H1 (cell line): ENCODE data around the gene FXYD3.

Source experiments
- BCL11A ChIP-seq, 2 experiments: IDR thresholded peaks; one replicate each; pipeline ENCODE4 v1.6.1; 2011; ENCODE audit warnings: low read depth in 2 of 2, low read length in 2 of 2, mild to moderate bottlenecking in 2 of 2
- CBX5 ChIP-seq: fragments of 300-800, 300-1000 bp; sonication (generic); IDR thresholded peaks from 2 replicates; pipeline ENCODE4 v1.7.1; 2016; ENCODE audit warnings: antibody characterized with exemption, low read length, low read depth
- CREB1 ChIP-seq: IDR thresholded peaks from 2 replicates; pipeline ENCODE4 v1.6.1; 2012; ENCODE audit warnings: inconsistent platforms
- EZH2 ChIP-seq: fragments of 200-600 bp; sonication (generic); IDR thresholded peaks from 2 replicates; pipeline ENCODE4 v1.7.1; 2012; ENCODE audit warnings: low read depth, mild to moderate bottlenecking, moderate library complexity, low read length, inconsistent platforms; ENCODE audit not compliant: severe bottlenecking
- JUND ChIP-seq: IDR thresholded peaks from 2 replicates; pipeline ENCODE4 v1.6.1; 2011; ENCODE audit warnings: mild to moderate bottlenecking, improper control_type of control experiment, low read length
- POLR2AphosphoS5 ChIP-seq: IDR thresholded peaks from 2 replicates; pipeline ENCODE4 v1.6.1; 2011; ENCODE audit warnings: low read depth, low read length
- SP2 ChIP-seq: IDR thresholded peaks from 2 replicates; pipeline ENCODE4 v1.6.1; 2012; ENCODE audit warnings: mild to moderate bottlenecking, low read length, inconsistent platforms
- TBP ChIP-seq: IDR thresholded peaks from 2 replicates; pipeline ENCODE4 v1.6.1; 2011; ENCODE audit warnings: low read depth, low read length, improper control_type of control experiment
- YY1 ChIP-seq: IDR thresholded peaks from 2 replicates; pipeline ENCODE4 v1.6.1; 2011; ENCODE audit warnings: low read depth, mild to moderate bottlenecking, low read length
- ZNF274 ChIP-seq: IDR thresholded peaks from 2 replicates; pipeline ENCODE4 v1.7.0; 2012; ENCODE audit warnings: low read length, borderline replicate concordance; ENCODE audit errors: extremely low read depth
- TF ChIP-seq, protein P1 (sequence below), 3 experiments: IDR thresholded peaks; 1 replicate in 2 of 3; 2 replicates in 1 of 3; pipeline versions ENCODE4 v1.5.1 to v1.6.1; 2011; ENCODE audit warnings: low read length in 3 of 3, mild to moderate bottlenecking in 3 of 3, inconsistent platforms in 2 of 3, low read depth in 1 of 3, moderate library complexity in 1 of 3; ENCODE audit not compliant: insufficient read depth in 1 of 3; ENCODE audit errors: control extremely low read depth in 1 of 3
- TF ChIP-seq, protein P2 (sequence below): IDR thresholded peaks from 2 replicates; pipeline ENCODE4 v1.6.1; 2012; ENCODE audit warnings: inconsistent platforms

DNA sequence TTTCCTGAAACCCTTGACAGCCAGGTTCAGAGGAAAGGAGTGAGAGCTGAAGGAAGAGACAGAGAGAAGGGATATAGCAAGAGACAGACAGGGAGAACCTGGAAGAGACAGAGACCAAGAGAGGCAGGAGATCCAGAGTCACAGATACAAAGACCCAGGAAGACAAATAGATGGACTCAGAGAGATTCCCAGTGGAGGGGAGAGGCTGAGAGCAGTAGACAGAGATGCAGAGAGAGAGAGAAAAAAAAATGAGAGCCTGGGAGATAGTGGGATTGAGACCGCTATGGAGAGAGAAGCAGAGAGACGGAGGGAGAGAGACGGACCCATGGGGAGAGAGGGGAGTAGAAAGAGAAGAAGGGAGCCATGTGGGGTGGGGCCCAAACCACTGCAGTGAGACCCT, 28.2 kb downstream of the FXYD3 start:
- no peak for TF ChIP-seq SP2
- TF ChIP-seq YY1, result no peak
- no peak for TF ChIP-seq CREB1
- TF ChIP-seq TBP, result no peak
- TF ChIP-seq, protein P1, sequence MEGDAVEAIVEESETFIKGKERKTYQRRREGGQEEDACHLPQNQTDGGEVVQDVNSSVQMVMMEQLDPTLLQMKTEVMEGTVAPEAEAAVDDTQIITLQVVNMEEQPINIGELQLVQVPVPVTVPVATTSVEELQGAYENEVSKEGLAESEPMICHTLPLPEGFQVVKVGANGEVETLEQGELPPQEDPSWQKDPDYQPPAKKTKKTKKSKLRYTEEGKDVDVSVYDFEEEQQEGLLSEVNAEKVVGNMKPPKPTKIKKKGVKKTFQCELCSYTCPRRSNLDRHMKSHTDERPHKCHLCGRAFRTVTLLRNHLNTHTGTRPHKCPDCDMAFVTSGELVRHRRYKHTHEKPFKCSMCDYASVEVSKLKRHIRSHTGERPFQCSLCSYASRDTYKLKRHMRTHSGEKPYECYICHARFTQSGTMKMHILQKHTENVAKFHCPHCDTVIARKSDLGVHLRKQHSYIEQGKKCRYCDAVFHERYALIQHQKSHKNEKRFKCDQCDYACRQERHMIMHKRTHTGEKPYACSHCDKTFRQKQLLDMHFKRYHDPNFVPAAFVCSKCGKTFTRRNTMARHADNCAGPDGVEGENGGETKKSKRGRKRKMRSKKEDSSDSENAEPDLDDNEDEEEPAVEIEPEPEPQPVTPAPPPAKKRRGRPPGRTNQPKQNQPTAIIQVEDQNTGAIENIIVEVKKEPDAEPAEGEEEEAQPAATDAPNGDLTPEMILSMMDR (IDR thresholded peaks at IDR 0.05; ENCODE audit: control extremely low read depth in 1 of 3, insufficient read depth in 1 of 3, low read depth in 1 of 3, low read length in 3 of 3), result no peak
- TF ChIP-seq CBX5, result no peak
- TF ChIP-seq ZNF274, result no peak
- TF ChIP-seq EZH2, result no peak
- no peak for TF ChIP-seq POLR2AphosphoS5
- TF ChIP-seq, protein P2, sequence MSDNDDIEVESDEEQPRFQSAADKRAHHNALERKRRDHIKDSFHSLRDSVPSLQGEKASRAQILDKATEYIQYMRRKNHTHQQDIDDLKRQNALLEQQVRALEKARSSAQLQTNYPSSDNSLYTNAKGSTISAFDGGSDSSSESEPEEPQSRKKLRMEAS, result no peak
- TF ChIP-seq JUND, result no peak
- no peak for TF ChIP-seq BCL11A (IDR thresholded peaks at IDR 0.05; ENCODE audit: low read depth in 2 of 2, low read length in 2 of 2)
